HepG2 (cell line): ENCODE data around the gene NUBP2. TPM values are rescaled to one million over a fixed set of nuclear protein-coding genes. Genes with fewer than 3 reads are reported as not detected.
A peak's percentile ranks its signal among the peaks of the same experiment; 100 is the strongest.

Experiments
- ARNTL ChIP-seq: sonication (generic); formaldehyde crosslinking; IDR thresholded peaks from 2 replicates; pipeline ENCODE4 v1.4.0; 2020; ENCODE audit warnings: mild to moderate bottlenecking, missing genetic modification reagents
- FOXP1 ChIP-seq, 2 experiments: fragments of 450-650 bp in 1 of 2; IDR thresholded peaks; 2 replicates each; pipeline ENCODE4 v1.6.1; 2017 to 2018; ENCODE audit warnings: antibody characterized with exemption in 1 of 2
- GFI1 ChIP-seq: sonication (generic); formaldehyde crosslinking; IDR thresholded peaks from 2 replicates; pipeline ENCODE4 v1.5.0; 2020; ENCODE audit warnings: missing genetic modification reagents, mild to moderate bottlenecking, borderline replicate concordance
- HNRNPH1 ChIP-seq: fragments of 200-400 bp; formaldehyde crosslinking; optimal IDR thresholded peaks from 2 replicates; pipeline ENCODE3; 2017; ENCODE audit warnings: mild to moderate bottlenecking, low read depth, low read length
- HOXA9 ChIP-seq: sonication (generic); formaldehyde crosslinking; IDR thresholded peaks from 2 replicates; pipeline ENCODE4 v1.8.1; 2022; ENCODE audit warnings: missing genetic modification reagents, mild to moderate bottlenecking, moderate library complexity, borderline replicate concordance
- NFE2 ChIP-seq: sonication (generic); formaldehyde crosslinking; IDR thresholded peaks from 2 replicates; pipeline ENCODE4 v1.4.0; 2020; ENCODE audit warnings: missing genetic modification reagents
- NFKBIZ ChIP-seq: IDR thresholded peaks from 2 replicates; pipeline ENCODE4 v1.6.1; 2018; ENCODE audit warnings: missing genetic modification reagents, missing compliant biosample characterization
- RNF2 ChIP-seq: fragments of 450-650 bp; conservative IDR thresholded peaks from 2 replicates; pipeline ENCODE4 v1.6.1; 2016; ENCODE audit warnings: low read depth
- SP1 ChIP-seq, 2 experiments: fragments of 450-650 bp in 1 of 2; sonication (generic) in 1 of 2; formaldehyde crosslinking in 1 of 2; IDR thresholded peaks; 2 replicates each; pipeline versions ENCODE4 v1.4.0 to v1.6.1; 2016 to 2020; ENCODE audit warnings: missing genetic modification reagents in 1 of 2
- SUZ12 ChIP-seq: fragments of 150-350 bp; IDR thresholded peaks from 2 replicates; pipeline ENCODE4 v1.6.1; 2014; ENCODE audit warnings: low read depth, low read length
- ZNF296 ChIP-seq: sonication (generic); formaldehyde crosslinking; conservative IDR thresholded peaks from 2 replicates; pipeline ENCODE4 v1.5.0; 2020; ENCODE audit warnings: mild to moderate bottlenecking, missing genetic modification reagents
- ZNF337 ChIP-seq: sonication (generic); formaldehyde crosslinking; IDR thresholded peaks from 2 replicates; pipeline ENCODE4 v1.5.1; 2020; ENCODE audit warnings: missing genetic modification reagents, low read depth, mild to moderate bottlenecking, borderline replicate concordance
- ZNF446 ChIP-seq: sonication (generic); formaldehyde crosslinking; IDR thresholded peaks from 2 replicates; pipeline ENCODE4 v1.5.0; 2020; ENCODE audit warnings: mild to moderate bottlenecking, missing genetic modification reagents
- ZNF569 ChIP-seq: sonication (generic); formaldehyde crosslinking; IDR thresholded peaks from 2 replicates; pipeline ENCODE4 v1.5.0; 2020; ENCODE audit warnings: mild to moderate bottlenecking, missing genetic modification reagents, moderate library complexity, borderline replicate concordance
- ZNF607 ChIP-seq: sonication (generic); formaldehyde crosslinking; IDR thresholded peaks from 2 replicates; pipeline ENCODE4 v1.5.1; 2020; ENCODE audit warnings: missing genetic modification reagents, mild to moderate bottlenecking, borderline replicate concordance
- polyA plus RNA-seq, 8 experiments: library from polyadenylated mRNA; depleted of rRNA in 3 of 8; stranded (reverse) in 7 of 8; unstranded in 1 of 8; fragments of >200 nt; fragmentation: Illumina TruSeq in 4 of 8; extraction: Trizol in 4 of 8; gene quantifications; 2 replicates each; pipeline versions ENCODE4 v1.2.1 to v1.2.3, GENCODE V29; 2011 to 2016; ENCODE audit warnings: low read depth in 4 of 8, missing spikeins in 1 of 8, mixed read lengths in 1 of 8; ENCODE audit not compliant: insufficient read depth in 1 of 8
- total RNA-seq, 5 experiments: library from RNA; depleted of rRNA; stranded (reverse); fragments of >200 nt; fragmentation: Illumina TruSeq; extraction: Trizol; gene quantifications; 2 replicates each; pipeline ENCODE4 v1.2.3, GENCODE V29; 2016; ENCODE audit warnings: low read depth in 1 of 5
- TF ChIP-seq, protein P1 (sequence below): sonication (generic); formaldehyde crosslinking; IDR thresholded peaks from 2 replicates; pipeline ENCODE4 v1.8.0; 2022; ENCODE audit warnings: mild to moderate bottlenecking, missing genetic modification reagents
- TF ChIP-seq, protein P2 (sequence below): sonication (generic); formaldehyde crosslinking; IDR thresholded peaks from 2 replicates; pipeline ENCODE4 v1.4.0; 2020; ENCODE audit warnings: low read depth, mild to moderate bottlenecking, missing genetic modification reagents
- TF ChIP-seq, protein P3 (sequence below): sonication (generic); formaldehyde crosslinking; IDR thresholded peaks from 2 replicates; pipeline ENCODE4 v1.4.0; 2020; ENCODE audit warnings: missing genetic modification reagents, mild to moderate bottlenecking, borderline replicate concordance
- TF ChIP-seq, protein P4 (sequence below): sonication (generic); formaldehyde crosslinking; IDR thresholded peaks from 2 replicates; pipeline ENCODE4 v1.8.1; 2023; ENCODE audit warnings: mild to moderate bottlenecking, moderate library complexity, missing genetic modification reagents
- TF ChIP-seq, protein P5 (sequence below): IDR thresholded peaks from 2 replicates; pipeline ENCODE4 v1.4.0; 2020; ENCODE audit warnings: mild to moderate bottlenecking, missing genetic modification reagents

NUBP2 gene
- total and polyA plus RNA-seq, 2 of the 13 experiments (the other 11 are each of a cell fraction or from before 2014, with no cell fraction given), result 25.7 to 61.5 TPM

DNA sequence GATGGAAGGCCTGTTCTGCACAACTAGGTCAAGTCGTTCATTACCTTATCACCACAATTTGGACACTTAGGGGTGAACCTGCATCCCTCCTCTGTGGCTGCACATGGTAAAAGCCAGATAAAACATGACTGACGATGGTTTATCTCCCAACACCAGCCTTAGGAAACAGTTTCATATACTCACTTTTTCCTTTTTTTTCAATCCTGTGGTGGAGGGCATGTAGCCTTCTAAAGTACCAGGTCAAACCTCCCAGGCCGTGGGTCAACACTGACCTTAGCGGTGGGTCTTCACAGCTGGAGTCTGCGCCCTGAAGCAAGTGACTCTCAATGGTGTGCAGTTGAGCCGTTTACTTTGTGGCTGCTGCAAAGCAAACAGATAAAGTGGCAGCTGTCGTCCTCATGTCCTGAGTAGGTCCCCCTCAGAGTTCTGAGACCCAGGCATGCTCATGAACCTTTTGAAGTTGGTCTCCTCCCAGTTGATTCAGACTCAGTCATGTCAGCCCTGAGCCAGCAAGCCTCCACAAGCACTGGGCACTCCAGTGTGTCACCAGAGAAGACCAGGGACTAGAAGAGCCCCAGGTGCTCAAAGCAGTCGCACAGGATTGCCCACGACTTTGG, 50.2 kb downstream of the NUBP2 start (continued):
- TF ChIP-seq HNRNPH1 (no peak), FOXP1 (IDR thresholded peaks at IDR 0.05) (no peak), FOXP1 (CRISPR knock-in tag; IDR thresholded peaks at IDR 0.05) (peak; percentile 48), RNF2 (no peak), ZNF569 (CRISPR knock-in tag) (no peak), NFE2 (CRISPR knock-in tag) (no peak), ZNF607 (CRISPR knock-in tag) (no peak), ZNF337 (CRISPR knock-in tag) (no peak), SUZ12 (no peak), ARNTL (CRISPR knock-in tag) (peak; percentile 80), SP1 (IDR thresholded peaks at IDR 0.05) (no peak), SP1 (CRISPR knock-in tag; IDR thresholded peaks at IDR 0.05) (no peak; the same call in 1 of the 2 replicates), GFI1 (0 out of 2 replicates have a peak, but pooled peaks have one; percentile 15), HOXA9 (CRISPR knock-in tag) (no peak), ZNF296 (CRISPR knock-in tag) (no peak), ZNF446 (CRISPR knock-in tag) (no peak), NFKBIZ (no peak)
- TF ChIP-seq, protein P1, sequence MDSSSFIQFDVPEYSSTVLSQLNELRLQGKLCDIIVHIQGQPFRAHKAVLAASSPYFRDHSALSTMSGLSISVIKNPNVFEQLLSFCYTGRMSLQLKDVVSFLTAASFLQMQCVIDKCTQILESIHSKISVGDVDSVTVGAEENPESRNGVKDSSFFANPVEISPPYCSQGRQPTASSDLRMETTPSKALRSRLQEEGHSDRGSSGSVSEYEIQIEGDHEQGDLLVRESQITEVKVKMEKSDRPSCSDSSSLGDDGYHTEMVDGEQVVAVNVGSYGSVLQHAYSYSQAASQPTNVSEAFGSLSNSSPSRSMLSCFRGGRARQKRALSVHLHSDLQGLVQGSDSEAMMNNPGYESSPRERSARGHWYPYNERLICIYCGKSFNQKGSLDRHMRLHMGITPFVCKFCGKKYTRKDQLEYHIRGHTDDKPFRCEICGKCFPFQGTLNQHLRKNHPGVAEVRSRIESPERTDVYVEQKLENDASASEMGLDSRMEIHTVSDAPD (CRISPR knock-in tag), result no peak
- TF ChIP-seq, protein P2, sequence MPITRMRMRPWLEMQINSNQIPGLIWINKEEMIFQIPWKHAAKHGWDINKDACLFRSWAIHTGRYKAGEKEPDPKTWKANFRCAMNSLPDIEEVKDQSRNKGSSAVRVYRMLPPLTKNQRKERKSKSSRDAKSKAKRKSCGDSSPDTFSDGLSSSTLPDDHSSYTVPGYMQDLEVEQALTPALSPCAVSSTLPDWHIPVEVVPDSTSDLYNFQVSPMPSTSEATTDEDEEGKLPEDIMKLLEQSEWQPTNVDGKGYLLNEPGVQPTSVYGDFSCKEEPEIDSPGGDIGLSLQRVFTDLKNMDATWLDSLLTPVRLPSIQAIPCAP (CRISPR knock-in tag), result no peak
- TF ChIP-seq, protein P3, sequence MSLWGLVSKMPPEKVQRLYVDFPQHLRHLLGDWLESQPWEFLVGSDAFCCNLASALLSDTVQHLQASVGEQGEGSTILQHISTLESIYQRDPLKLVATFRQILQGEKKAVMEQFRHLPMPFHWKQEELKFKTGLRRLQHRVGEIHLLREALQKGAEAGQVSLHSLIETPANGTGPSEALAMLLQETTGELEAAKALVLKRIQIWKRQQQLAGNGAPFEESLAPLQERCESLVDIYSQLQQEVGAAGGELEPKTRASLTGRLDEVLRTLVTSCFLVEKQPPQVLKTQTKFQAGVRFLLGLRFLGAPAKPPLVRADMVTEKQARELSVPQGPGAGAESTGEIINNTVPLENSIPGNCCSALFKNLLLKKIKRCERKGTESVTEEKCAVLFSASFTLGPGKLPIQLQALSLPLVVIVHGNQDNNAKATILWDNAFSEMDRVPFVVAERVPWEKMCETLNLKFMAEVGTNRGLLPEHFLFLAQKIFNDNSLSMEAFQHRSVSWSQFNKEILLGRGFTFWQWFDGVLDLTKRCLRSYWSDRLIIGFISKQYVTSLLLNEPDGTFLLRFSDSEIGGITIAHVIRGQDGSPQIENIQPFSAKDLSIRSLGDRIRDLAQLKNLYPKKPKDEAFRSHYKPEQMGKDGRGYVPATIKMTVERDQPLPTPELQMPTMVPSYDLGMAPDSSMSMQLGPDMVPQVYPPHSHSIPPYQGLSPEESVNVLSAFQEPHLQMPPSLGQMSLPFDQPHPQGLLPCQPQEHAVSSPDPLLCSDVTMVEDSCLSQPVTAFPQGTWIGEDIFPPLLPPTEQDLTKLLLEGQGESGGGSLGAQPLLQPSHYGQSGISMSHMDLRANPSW (CRISPR knock-in tag), result no peak
- TF ChIP-seq, protein P4, sequence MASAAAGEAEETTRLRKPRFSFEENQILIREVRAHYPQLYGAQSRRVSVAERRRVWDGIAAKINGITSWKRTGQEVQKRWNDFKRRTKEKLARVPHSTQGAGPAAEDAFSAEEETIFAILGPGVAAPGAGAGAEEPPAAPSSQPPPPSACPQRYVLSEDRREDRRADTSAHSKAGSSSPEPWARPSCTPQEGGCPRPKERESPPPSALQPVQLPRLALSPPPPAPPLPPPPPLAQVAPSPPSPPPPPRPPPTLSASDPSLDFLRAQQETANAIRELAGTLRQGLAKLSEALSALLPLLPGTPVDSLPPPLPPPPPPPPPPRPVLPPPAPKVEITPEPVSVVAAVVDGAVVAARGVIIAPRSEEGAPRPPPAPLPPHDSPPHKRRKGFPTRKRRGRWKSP (CRISPR knock-in tag), result peak; percentile 44; the same call in 1 of the 2 replicates
- TF ChIP-seq, protein P5, sequence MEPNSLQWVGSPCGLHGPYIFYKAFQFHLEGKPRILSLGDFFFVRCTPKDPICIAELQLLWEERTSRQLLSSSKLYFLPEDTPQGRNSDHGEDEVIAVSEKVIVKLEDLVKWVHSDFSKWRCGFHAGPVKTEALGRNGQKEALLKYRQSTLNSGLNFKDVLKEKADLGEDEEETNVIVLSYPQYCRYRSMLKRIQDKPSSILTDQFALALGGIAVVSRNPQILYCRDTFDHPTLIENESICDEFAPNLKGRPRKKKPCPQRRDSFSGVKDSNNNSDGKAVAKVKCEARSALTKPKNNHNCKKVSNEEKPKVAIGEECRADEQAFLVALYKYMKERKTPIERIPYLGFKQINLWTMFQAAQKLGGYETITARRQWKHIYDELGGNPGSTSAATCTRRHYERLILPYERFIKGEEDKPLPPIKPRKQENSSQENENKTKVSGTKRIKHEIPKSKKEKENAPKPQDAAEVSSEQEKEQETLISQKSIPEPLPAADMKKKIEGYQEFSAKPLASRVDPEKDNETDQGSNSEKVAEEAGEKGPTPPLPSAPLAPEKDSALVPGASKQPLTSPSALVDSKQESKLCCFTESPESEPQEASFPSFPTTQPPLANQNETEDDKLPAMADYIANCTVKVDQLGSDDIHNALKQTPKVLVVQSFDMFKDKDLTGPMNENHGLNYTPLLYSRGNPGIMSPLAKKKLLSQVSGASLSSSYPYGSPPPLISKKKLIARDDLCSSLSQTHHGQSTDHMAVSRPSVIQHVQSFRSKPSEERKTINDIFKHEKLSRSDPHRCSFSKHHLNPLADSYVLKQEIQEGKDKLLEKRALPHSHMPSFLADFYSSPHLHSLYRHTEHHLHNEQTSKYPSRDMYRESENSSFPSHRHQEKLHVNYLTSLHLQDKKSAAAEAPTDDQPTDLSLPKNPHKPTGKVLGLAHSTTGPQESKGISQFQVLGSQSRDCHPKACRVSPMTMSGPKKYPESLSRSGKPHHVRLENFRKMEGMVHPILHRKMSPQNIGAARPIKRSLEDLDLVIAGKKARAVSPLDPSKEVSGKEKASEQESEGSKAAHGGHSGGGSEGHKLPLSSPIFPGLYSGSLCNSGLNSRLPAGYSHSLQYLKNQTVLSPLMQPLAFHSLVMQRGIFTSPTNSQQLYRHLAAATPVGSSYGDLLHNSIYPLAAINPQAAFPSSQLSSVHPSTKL (CRISPR knock-in tag), result peak; percentile 89
